GM18508 (cell line): ENCODE results near the gene CIAPIN1.
A peak's percentile ranks its signal among the peaks of the same experiment; 100 is the strongest.

Experiments
- ATAC-seq: cut with Tn5 transposase; IDR thresholded peaks from one replicate; pipeline ENCODE4 v1.9.1; 2021; ENCODE audit warnings: moderate number of reproducible peaks; ENCODE audit not compliant: insufficient read depth, unreplicated experiment

The CIAPIN1 gene

GRCh38 chr16:57447186-57447962 is at the start of gene CIAPIN1, which contains the start of gene COQ9:
CIAPIN1 (minus strand) TSS chr16:57447385; CDS start chr16:57440928, 6,457 bp downstream.
COQ9 (plus strand) TSS chr16:57447479; CDS start chr16:57447506, 27 bp downstream.
- ATAC-seq: peak; percentile 60

- no peak for ATAC-seq
These were observed 46.6 kb upstream of the CIAPIN1 start for GRCh38 chr16:57493767-57494166.

- ATAC-seq: no peak
These were observed 42.0 kb upstream of the CIAPIN1 start for GRCh38 chr16:57489229-57489628.

- ATAC-seq: no peak
These were observed 40.0 kb upstream of the CIAPIN1 start for GRCh38 chr16:57486858-57487834.

- ATAC-seq: no peak
These were observed 39.0 kb upstream of the CIAPIN1 start, which contains the start of gene DOK4 for GRCh38 chr16:57485916-57486857. DOK4 (minus strand) TSS chr16:57486493; CDS start chr16:57479507, 6,986 bp downstream.

GRCh38 chr16:57485091-57485915 is 38.1 kb upstream of the CIAPIN1 start:
- no peak for ATAC-seq

GRCh38 chr16:57484515-57485005 is 37.4 kb upstream of the CIAPIN1 start:
- ATAC-seq: no peak

GRCh38 chr16:57483725-57484514 is 36.7 kb upstream of the CIAPIN1 start:
- ATAC-seq: no peak

GRCh38 chr16:57482845-57483545 is 35.8 kb upstream of the CIAPIN1 start:
- ATAC-seq: no peak

- ATAC-seq: no peak
These were observed 34.2 kb upstream of the CIAPIN1 start for GRCh38 chr16:57481421-57481820.

- no peak for ATAC-seq
These were observed 33.6 kb upstream of the CIAPIN1 start for GRCh38 chr16:57480754-57481230.

GRCh38 chr16:57479976-57480753 is 33.0 kb upstream of the CIAPIN1 start:
- ATAC-seq: no peak

- ATAC-seq: no peak
These were observed 32.2 kb upstream of the CIAPIN1 start for GRCh38 chr16:57479205-57479975.

GRCh38 chr16:57478396-57479204 is 31.4 kb upstream of the CIAPIN1 start:
- no peak for ATAC-seq
